Body of pancreas (tissue), 4 donors: ENCODE data around the gene KIRREL1.

Source experiments
- POLR2A ChIP-seq, 3 donors: fragments of 450-650 bp; IDR thresholded peaks; one replicate each; pipeline ENCODE4 v1.6.1; 2016; ENCODE audit warnings: antibody characterized with exemption in 3 of 3, mild to moderate bottlenecking in 2 of 3
- TF ChIP-seq, protein P1 (sequence below), 7 experiments: fragments of 450-650 bp in 4 of 7; fragments of 200-600 bp in 3 of 7; sonication (generic) in 3 of 7; IDR thresholded peaks; one replicate each; pipeline ENCODE4 v1.5.1; 2016 to 2019; ENCODE audit warnings: antibody characterized with exemption in 7 of 7

DNA sequence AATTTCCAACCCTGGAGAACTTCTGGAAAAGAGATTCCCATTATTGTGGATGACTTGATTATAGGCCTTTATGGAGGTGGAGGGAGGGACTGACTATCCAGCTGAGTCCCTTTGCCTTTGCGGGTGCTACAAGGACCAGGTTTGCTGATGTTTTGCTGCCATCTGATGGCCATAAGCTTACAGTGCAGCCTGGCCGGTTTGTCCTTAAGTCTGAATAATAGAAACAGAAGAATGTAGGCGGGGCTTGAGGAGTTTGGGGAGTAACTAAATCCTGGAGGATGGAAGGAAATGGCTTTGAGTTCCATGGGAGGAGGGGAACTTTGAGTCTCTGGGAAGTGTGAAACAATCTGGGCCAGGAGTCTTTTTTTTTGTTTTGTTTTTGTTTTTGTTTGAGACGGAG is 131.6 kb downstream of the KIRREL1 start:
- TF ChIP-seq, protein P1, sequence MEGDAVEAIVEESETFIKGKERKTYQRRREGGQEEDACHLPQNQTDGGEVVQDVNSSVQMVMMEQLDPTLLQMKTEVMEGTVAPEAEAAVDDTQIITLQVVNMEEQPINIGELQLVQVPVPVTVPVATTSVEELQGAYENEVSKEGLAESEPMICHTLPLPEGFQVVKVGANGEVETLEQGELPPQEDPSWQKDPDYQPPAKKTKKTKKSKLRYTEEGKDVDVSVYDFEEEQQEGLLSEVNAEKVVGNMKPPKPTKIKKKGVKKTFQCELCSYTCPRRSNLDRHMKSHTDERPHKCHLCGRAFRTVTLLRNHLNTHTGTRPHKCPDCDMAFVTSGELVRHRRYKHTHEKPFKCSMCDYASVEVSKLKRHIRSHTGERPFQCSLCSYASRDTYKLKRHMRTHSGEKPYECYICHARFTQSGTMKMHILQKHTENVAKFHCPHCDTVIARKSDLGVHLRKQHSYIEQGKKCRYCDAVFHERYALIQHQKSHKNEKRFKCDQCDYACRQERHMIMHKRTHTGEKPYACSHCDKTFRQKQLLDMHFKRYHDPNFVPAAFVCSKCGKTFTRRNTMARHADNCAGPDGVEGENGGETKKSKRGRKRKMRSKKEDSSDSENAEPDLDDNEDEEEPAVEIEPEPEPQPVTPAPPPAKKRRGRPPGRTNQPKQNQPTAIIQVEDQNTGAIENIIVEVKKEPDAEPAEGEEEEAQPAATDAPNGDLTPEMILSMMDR (IDR thresholded peaks at IDR 0.05), result peak; percentile 87 to 99 (median 97)
- no peak for TF ChIP-seq POLR2A (IDR thresholded peaks at IDR 0.05)
